HG03095 (cell line): ENCODE results near the gene CACNG3.

Experiments
- ATAC-seq: cut with Tn5 transposase; IDR thresholded peaks from one replicate; pipeline ENCODE4 v1.9.1; 2021; ENCODE audit warnings: moderate library complexity; ENCODE audit not compliant: unreplicated experiment

Gene CACNG3

DNA sequence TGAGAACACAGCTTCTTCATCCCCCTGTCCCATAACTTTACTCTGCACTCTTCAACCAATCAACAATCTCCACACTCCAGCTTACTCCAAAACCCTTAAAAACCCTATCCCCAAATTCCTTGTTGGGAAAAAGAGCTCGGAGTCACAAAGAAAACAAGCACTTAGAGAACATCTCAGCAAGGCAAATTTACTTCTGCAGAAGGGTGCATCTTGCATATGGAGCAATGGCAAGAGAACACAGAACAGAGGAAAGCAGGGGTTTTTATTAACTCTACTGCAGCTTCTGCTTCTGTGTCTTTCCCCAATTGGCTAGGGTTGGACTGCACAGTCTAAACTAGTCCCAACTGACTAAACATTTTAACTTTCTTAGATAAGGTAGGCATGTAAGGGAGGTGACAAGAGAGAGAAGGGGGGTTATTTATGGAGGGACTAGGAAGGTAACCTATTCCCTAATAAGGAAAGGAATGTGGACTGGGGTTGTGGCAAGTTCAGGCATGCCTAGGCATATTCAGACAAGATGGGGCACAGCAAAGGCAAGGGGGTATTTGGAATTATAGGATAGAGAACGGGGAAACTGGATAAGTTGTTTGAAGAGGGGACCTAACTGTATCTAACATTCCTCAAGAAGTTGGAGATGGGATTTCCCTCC, 125.5 kb downstream of the CACNG3 start:
- ATAC-seq = no peak

- no peak for ATAC-seq
Measured at GRCh38 chr16:24382762-24383407, 126.8 kb downstream of the CACNG3 start.

- no peak for ATAC-seq
Measured at GRCh38 chr16:24394341-24394740, 138.2 kb downstream of the CACNG3 start.

- ATAC-seq = no peak
Measured at GRCh38 chr16:24396350-24397271, 140.5 kb downstream of the CACNG3 start.

DNA sequence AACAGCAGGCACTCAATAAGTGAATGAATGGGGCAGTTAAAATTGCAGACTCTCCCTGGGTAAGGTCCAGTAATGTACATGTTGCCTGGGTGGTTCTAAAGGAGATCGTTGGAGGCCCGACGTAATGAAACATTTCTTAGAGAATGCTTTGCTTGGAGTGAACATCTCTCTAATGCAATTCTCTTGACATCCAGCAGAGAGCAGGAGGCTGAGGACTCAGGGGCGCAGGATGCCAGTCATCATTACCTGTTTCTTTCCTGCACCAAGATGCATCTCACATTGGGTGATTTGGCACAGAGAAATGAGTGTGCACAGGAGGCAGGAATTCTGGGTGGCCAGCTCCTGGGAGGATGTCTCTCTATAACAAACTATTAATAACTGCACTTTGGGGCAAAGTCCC, 152.9 kb downstream of the CACNG3 start:
- no peak for ATAC-seq
